Right cardiac atrium (tissue), 5 donors: Measurements from ENCODE around the gene POLR3E. TPM values are rescaled to one million over a fixed set of nuclear protein-coding genes. Genes with fewer than 3 reads are reported as not detected.
A peak's percentile ranks its signal among the peaks of the same experiment; 100 is the strongest.
"Not testable (repeated sequence)": the region's sequence is repeated elsewhere in the genome, so short reads cannot be mapped to it uniquely, and the experiment has no call there.

Experiments
- ATAC-seq, 2 donors: fragments of 200-7000 bp; cut with Tn5 transposase; one replicate each; pipeline versions ENCODE4 v1.8.0 to v1.9.1; 2020; ENCODE audit warnings: moderate library complexity in 2 of 2, mild to moderate bottlenecking in 1 of 2
- DNase-seq, 3 donors: peaks; one replicate each; pipeline ENCODE4 v3.0.0-alpha.2; 2020
- H3K27ac ChIP-seq: one replicate; pipeline ENCODE4 v1.5.1; 2013; ENCODE audit warnings: mild to moderate bottlenecking, low read length, control low read depth, moderate library complexity
- H3K27me3 ChIP-seq: one replicate; pipeline ENCODE4 v1.6.1; 2013; ENCODE audit not compliant: control insufficient read depth, insufficient read depth
- H3K4me1 ChIP-seq: one replicate; pipeline ENCODE4 v1.6.1; 2013; ENCODE audit warnings: low read length; ENCODE audit not compliant: control insufficient read depth, insufficient read depth
- H3K4me3 ChIP-seq: one replicate; pipeline ENCODE4 v1.5.1; 2013; ENCODE audit warnings: low read length, control low read depth
- H3K9me3 ChIP-seq: one replicate; pipeline ENCODE4 v1.6.1; 2013; ENCODE audit warnings: low read length; ENCODE audit not compliant: control insufficient read depth
- WGBS: extraction: QIAGEN DNeasy Blood & Tissue Kit; methylation state at CpG from one replicate; pipeline ENCODE4 v1.1.7; 2013; 5-methylcytosine and 5-hydroxymethylcytosine counted together
- intact Hi-C, 4 donors: fragments of 100-400 bp; cut with DNase I; formaldehyde crosslinking; loops; one replicate each; pipeline versions ENCODE4 v1.11.0 to v1.14.0; 2022 to 2023
- polyA plus RNA-seq: library from polyadenylated mRNA; stranded (reverse); fragments of 200-250 nt; gene quantifications from one replicate; pipeline ENCODE4 v1.2.3, GENCODE V29; 2013
- total RNA-seq, 4 donors: library from RNA; stranded (reverse); fragmentation: NEBNext Ultra II Directional; extraction: Animal tissue kit (Norgen Biotek cat#: 25700); gene quantifications; one replicate each; pipeline ENCODE4 v1.2.1, GENCODE V29; 2021
- donor health status: healthy with polysubstance abuse.
- donor health status: DM: no; HTN: yes; CAD: no.
- donor health status: DM: no; HTN: no; CAD: no.
- donor health status: DM: no; HTN: yes; CAD: no; lungs with severe emphysema.
- donor health status: DM: yes; HTN: yes; CAD: no.

Gene POLR3E
- total and polyA plus RNA-seq, 5 donors = 15.4 to 33.5 (median 32.6) TPM

- H3K27me3 ChIP-seq = no peaks in the 10 kb centered on the region
- ATAC-seq = no peak
- no peaks in the 10 kb centered on the region for H3K9me3 ChIP-seq
- DNase-seq = no peak
- intact Hi-C loops = loop anchor here in 1 of 4 donors (10.0 kb wide), 1 partner anchor 288 kb away; the partner anchor contains the start of genes MOSMO and PDZD9
- H3K4me3 ChIP-seq = no peak overlapping the region
- no peak overlapping the region for H3K27ac ChIP-seq
- no peaks in the 10 kb centered on the region for H3K4me1 ChIP-seq
Observed at GRCh38 chr16:22292320-22292719, 4.9 kb upstream of the POLR3E start.

DNA sequence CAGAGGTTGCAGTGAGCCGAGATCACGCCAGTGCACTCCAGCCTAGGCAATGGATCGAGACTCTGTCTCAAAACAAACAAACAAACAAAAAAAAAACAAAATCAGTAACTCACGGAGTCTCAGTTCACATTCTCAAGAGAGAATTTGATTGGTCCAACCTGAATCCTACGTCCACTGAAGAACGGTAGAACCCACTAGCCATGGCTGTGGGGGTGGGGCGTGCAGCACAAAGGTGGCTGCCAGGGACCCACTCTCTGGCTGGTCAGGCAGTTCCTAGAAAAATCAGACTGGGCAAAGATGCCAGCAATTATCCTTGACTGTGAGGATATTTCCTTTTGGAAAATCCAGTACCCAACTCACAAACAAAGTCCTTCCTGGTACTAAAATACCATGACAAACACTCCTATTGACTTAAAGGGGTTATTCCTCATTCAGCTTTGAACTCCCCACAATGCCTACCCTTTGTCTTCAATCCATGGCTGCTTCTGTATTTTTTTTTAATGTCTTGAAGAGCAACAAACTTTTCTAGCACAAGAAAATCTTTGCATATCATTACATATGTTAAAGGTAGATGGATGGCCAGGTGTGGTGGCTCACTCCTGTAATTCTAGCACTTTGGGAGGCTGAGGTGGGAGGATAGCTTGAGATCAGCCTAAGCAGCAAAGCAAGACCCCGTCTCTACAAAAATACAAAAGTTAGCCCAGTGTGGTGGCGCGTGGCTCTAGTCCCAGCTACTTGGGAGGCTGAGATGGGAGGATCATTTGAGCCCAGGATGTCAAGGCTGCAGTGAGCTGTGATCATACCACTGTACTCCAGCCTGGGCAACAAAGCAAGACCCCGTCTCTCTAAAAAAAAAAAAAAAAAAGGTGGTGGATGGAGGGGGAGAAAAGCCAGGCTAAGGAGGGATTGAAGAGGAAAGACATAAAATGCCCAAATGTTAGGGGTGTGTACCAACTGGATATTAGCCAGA, 3.8 kb upstream of the POLR3E start:
- Histone ChIP-seq H3K4me3 (no peak overlapping the region), H3K9me3 (no peaks in the 10 kb centered on the region), H3K4me1 (no peaks in the 10 kb centered on the region), H3K27me3 (no peaks in the 10 kb centered on the region), H3K27ac (no peak overlapping the region)
- intact Hi-C loops = loop anchor here in 1 of 4 donors (10.0 kb wide), 1 partner anchor 289 kb away; the partner anchor contains the start of genes MOSMO and PDZD9
- no peak for ATAC-seq
- 88% methylated on average over 11 of the region's 11 CpGs for WGBS
- no peak for DNase-seq

GRCh38 chr16:22296225-22297113, 740 bp upstream of the POLR3E start:
- DNase-seq = no peak
- peak overlapping the region; percentile 89 for H3K4me3 ChIP-seq
- 4% methylated on average over 17 of the region's 17 CpGs for WGBS
- H3K4me1 ChIP-seq = peaks cover 2% of the 10 kb centered on the region
- intact Hi-C loops = loop anchor here (5.0 to 10.0 kb wide), 3 partner anchors 89 to 292 kb away; partner anchors contain the start of genes EEF2K (in 1 of the 4), MOSMO (in 1 of the 4) and PDZD9 (in 1 of the 4)
- H3K27ac ChIP-seq = no peak overlapping the region
- no peaks in the 10 kb centered on the region for H3K9me3 ChIP-seq
- no peaks in the 10 kb centered on the region for H3K27me3 ChIP-seq
- no peak for ATAC-seq

DNA sequence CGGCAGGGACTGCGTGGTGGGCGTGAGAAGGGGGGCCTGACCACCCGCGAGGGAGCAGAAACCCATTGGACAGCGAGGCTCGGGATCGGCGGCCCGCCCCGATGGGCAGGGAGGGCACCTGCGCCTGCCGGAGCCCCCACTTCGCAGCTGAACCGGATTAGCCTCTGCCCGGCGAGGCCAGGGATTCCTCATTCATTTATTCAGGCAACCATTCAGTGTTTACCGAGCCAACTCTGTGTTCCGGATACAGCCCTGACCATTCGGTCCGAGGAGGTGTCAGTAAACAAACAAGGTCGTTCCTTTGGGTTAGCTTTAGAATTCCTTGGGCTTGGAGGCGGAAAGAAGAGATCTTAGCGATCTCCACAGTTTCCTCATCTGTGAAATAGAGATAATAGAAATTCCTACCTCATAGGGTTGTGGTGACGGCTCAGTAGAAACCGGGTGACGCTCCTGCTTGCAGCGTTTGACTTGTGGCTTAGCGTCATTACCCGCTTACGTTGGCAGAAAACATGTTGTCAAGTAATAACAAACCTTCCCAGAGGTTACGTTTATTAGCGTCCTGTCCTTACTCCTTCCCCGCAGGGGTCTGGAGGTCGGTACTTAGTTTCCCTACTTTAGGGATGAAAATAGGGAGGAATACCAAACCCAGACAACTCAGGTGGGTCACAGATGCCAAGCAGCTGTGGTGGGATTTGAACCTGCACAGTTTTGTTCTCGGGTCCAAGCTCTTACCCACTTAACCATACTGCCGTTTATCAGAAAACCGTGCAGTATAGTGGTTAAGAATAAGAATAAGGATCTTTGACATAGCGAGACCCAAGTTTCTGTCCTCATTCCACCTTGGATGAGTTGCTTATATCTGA, 893 bp downstream of the POLR3E start:
- DNase-seq (peak; percentile 62 to 86 (median 85)), ATAC-seq (peak; percentile 72 to 77)
- peak overlapping the region; percentile 50 for H3K4me3 ChIP-seq
- peak overlapping the region; percentile 33 for H3K27ac ChIP-seq
- WGBS = under 1% methylated on average over 39 of the region's 39 CpGs
- intact Hi-C loops = loop anchor here (2.0 to 10.0 kb wide), 4 partner anchors 91 to 293 kb away; partner anchors contain the start of genes EEF2K (in 1 of the 4), MOSMO (in 1 of the 4) and PDZD9 (in 1 of the 4)
- no peaks in the 10 kb centered on the region for H3K27me3 ChIP-seq
- H3K4me1 ChIP-seq = peaks cover 2% of the 10 kb centered on the region
- H3K9me3 ChIP-seq = no peaks in the 10 kb centered on the region

GRCh38 chr16:22299036-22299435, 1.8 kb downstream of the POLR3E start:
- no peak overlapping the region for H3K4me3 ChIP-seq
- no peaks in the 10 kb centered on the region for H3K27me3 ChIP-seq
- intact Hi-C loops = loop anchor here (2.0 to 10.0 kb wide), 4 partner anchors 92 to 294 kb away; partner anchors contain the start of genes EEF2K (in 1 of the 4), MOSMO (in 1 of the 4) and PDZD9 (in 1 of the 4)
- 93% methylated on average over 1 of the region's 1 CpG for WGBS
- DNase-seq = no peak
- no peak for ATAC-seq
- H3K4me1 ChIP-seq = peaks cover 2% of the 10 kb centered on the region
- no peak overlapping the region for H3K27ac ChIP-seq
- H3K9me3 ChIP-seq = no peaks in the 10 kb centered on the region

DNA sequence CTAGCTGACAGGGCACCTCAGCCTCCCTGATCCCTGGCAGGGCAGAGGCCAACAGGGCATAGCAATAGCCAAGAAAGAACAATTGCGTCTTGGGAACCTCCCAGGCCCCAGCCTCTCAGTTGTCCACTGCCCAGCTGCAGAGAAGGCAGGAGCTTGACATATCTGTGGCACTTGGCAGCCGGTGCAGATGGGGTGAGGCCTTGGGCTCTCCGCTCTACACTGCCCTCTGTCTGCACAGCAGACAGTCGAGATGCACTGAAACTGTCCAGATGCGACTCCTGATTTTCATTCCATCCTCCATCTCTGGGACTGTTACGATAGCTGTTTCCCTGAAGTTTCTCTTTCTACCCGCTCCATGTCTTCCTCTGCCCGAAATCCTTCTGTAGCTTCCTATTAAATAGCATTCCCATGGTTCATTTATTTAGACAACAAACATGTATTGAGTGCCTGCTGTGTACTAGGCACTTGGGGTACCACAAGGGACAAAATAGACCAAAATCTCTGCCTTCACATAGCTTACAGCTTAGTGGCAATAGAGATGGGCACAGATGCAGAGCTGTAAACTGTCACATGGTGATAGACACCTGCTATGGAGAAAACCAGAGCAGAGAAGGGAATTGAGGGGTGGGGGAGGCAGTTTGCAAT, 3.3 kb downstream of the POLR3E start:
- no peaks in the 10 kb centered on the region for H3K9me3 ChIP-seq
- no peak overlapping the region for H3K4me3 ChIP-seq
- intact Hi-C loops = no loop called here
- peaks cover 2% of the 10 kb centered on the region for H3K4me1 ChIP-seq
- DNase-seq (peak; percentile 60 to 79 (median 76)), ATAC-seq (no peak)
- no peaks in the 10 kb centered on the region for H3K27me3 ChIP-seq
- WGBS = 51% methylated on average over 8 of the region's 8 CpGs
- no peak overlapping the region for H3K27ac ChIP-seq

DNA sequence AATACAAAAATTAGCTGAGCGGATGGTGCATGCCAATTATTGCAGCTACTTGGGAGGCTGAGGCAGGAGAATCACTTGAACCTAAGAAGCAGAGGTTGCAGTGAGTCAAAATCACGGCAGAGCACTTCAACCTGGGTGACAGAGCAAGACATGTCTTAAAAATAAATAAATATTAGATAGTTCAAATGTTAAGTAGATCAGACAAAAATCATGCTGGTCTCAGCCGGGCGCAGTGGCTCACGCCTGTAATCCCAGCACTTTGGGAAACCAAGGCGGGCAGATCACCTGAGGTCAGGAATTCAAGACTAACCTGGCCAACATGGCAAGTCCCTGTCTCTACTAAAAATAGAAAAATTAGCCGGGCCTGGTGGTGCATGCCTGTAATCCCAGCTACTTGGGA, 4.2 kb downstream of the POLR3E start:
- H3K4me3 ChIP-seq, H3K27ac ChIP-seq, intact Hi-C loops, H3K27me3 ChIP-seq, ATAC-seq, H3K9me3 ChIP-seq, H3K4me1 ChIP-seq, DNase-seq: not testable (repeated sequence)
- 94% methylated on average over 7 of the region's 7 CpGs for WGBS

DNA sequence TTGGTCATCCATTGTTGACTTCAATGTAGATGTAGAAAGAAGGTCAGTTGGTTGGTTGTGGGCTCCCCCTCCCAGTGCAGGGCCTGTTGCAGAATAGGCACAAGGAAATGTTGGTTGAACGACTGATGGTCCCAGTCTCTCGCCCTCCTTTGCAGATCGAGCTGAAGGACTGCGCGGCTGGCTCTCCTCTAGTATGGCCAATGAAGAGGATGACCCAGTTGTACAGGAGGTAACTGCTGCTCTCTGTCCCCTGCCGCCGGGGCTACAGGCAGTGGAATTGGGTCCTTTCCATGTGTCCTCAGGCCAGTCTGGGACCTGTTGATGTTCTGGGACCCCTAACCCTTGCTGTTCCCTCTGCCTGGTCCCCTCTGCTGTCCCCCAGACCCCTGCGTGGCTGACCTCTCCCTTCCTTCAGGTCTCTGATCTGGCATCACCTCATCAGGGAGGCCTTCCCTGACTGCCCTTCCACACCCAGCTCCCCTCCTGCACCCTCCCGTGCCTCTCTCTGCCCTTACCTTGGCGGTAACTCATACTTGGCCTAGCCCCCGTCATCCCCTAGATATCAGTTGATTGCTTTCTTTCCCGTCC, 5.7 kb downstream of the POLR3E start:
- 91% methylated on average over 12 of the region's 12 CpGs for WGBS

DNA sequence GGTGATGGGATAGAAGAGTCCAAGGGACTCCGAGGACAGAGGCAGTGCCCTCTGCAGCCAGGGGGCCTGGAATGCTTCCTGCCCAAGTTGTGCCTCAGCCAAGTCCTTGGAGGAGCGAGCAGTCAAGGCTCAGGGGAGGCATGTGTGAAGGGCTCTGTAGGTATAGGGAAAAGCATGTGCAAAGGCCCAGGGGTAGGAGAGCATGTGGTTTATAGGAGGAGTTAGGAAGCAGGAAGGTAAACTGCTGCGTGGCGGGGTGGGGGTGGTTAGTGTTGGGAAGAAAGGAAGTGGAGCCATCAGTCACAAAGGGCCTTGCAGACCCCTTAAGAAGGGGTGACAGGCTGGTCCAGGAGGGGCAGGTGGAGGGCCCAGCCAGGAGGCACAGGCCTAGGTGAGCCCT, 7.2 kb downstream of the POLR3E start:
- 94% methylated on average over 4 of the region's 4 CpGs for WGBS
- Histone ChIP-seq H3K4me3 (no peak overlapping the region), H3K27me3 (no peaks in the 10 kb centered on the region), H3K9me3 (no peaks in the 10 kb centered on the region), H3K4me1 (peaks cover 2% of the 10 kb centered on the region), H3K27ac (no peak overlapping the region)
- DNase-seq (no peak), ATAC-seq (no peak)
- intact Hi-C loops = no loop called here

More for the DNA sequence above, 5.7 kb downstream of the POLR3E start:
- DNase-seq (no peak), ATAC-seq (no peak)
- intact Hi-C loops = no loop called here
- H3K27ac ChIP-seq = no peak overlapping the region
- no peaks in the 10 kb centered on the region for H3K9me3 ChIP-seq
- no peak overlapping the region for H3K4me3 ChIP-seq
- peaks cover 2% of the 10 kb centered on the region for H3K4me1 ChIP-seq
- H3K27me3 ChIP-seq = no peaks in the 10 kb centered on the region
